Astrocyte of the spinal cord (primary cell): Measurements from ENCODE around the gene RAB14.

Source experiments
- DNase-seq: peaks from one replicate; pipeline ENCODE4 v3.0.0; 2011; ENCODE audit warnings: low read depth, low spot score
- H3K4me3 ChIP-seq: 2 replicates; pipeline ENCODE4 v1.5.1; 2011; ENCODE audit warnings: low read depth, mild to moderate bottlenecking, low read length, moderate library complexity
- in situ Hi-C: cut with HindIII; loops from 2 replicates; pipeline ENCODE4 v1.10.0; 2017; ENCODE audit warnings: low sequenced_read_pairs
- TF ChIP-seq, protein P1 (sequence below): IDR thresholded peaks from 2 replicates; pipeline ENCODE4 v1.5.1; 2012; ENCODE audit warnings: low read depth, mild to moderate bottlenecking, low read length, inconsistent platforms

Gene RAB14

DNA sequence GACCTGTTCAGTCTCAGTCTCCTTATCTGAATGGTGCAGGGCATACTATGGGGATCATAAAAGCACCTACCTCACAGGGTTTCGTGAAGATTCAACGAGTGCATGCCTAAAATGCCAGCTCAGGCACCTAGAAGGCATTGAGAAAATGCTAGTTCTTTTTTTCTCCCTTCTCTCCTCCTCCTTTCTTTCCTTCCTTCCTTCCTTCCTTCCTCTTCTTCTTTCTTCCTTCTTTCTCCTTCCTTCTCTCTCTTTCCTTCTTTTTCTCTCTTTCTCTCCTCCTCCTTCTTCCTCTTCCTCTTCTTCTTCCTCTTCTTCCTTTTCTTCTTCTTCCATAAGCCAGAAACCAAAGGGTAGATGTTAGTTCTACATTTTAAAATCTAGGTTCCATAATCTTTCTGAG, 12.3 kb upstream of the RAB14 start:
- DNase-seq = no peak
- in situ Hi-C loops = no loop called here
- TF ChIP-seq, protein P1, sequence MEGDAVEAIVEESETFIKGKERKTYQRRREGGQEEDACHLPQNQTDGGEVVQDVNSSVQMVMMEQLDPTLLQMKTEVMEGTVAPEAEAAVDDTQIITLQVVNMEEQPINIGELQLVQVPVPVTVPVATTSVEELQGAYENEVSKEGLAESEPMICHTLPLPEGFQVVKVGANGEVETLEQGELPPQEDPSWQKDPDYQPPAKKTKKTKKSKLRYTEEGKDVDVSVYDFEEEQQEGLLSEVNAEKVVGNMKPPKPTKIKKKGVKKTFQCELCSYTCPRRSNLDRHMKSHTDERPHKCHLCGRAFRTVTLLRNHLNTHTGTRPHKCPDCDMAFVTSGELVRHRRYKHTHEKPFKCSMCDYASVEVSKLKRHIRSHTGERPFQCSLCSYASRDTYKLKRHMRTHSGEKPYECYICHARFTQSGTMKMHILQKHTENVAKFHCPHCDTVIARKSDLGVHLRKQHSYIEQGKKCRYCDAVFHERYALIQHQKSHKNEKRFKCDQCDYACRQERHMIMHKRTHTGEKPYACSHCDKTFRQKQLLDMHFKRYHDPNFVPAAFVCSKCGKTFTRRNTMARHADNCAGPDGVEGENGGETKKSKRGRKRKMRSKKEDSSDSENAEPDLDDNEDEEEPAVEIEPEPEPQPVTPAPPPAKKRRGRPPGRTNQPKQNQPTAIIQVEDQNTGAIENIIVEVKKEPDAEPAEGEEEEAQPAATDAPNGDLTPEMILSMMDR = no peak

DNA sequence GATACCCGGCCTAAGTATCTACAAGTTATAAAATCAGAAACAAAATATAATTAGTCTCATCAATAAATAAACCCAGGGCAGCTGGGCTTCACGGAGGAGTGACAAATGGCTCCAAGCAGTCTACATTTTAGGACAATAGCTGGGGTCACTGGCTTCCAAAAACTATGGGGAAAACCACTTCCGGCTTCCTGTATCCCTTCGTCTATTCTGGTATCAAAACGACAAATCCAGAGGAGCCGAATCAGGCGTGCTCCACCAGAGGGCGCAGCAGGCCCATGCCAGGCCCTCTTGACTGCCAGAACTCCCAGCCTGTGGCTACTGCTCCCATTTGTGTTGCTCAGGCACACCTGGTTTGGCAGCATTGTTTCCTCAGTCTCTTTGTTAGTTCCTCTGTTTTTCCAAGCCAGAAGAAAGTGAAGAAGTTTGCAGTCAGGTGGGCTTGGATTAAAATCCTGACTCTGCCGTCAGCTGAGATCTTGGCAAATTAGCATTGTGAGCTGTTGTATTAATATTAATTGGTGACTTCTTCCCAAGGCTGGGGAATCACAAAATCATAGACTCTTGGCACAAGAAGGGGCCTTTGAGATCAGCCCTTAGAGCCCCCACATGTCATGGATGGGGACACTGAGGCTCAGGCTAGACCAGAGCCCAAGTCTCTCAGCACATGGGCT, 11.6 kb upstream of the RAB14 start:
- H3K4me3 ChIP-seq = no peak overlapping the region
- in situ Hi-C loops = no loop called here
- TF ChIP-seq, protein P1 = peak; percentile 94
- DNase-seq = peak; percentile 85

More for the DNA sequence above, 12.3 kb upstream of the RAB14 start:
- no peak overlapping the region for H3K4me3 ChIP-seq

DNA sequence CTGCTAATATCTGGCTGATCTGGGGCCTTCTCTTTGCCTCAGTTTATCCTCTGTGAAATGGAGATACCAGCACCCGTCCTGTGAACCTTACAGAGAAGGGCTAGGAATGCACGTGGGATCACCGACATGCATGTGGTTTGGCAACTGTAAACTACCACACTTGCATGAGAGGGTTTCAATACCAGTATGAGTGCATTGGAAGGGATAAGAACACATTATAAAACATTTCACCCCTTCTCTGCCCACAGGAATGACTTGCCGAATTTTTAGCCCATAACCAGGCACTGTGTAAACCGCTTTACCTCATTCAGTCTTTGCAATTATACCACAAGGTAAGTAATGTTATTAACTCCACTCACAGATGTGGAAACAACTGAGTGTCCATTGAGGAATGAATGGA, 8.9 kb upstream of the RAB14 start:
- in situ Hi-C loops = no loop called here
- no peak for DNase-seq
- no peak overlapping the region for H3K4me3 ChIP-seq
- TF ChIP-seq, protein P1 = no peak

DNA sequence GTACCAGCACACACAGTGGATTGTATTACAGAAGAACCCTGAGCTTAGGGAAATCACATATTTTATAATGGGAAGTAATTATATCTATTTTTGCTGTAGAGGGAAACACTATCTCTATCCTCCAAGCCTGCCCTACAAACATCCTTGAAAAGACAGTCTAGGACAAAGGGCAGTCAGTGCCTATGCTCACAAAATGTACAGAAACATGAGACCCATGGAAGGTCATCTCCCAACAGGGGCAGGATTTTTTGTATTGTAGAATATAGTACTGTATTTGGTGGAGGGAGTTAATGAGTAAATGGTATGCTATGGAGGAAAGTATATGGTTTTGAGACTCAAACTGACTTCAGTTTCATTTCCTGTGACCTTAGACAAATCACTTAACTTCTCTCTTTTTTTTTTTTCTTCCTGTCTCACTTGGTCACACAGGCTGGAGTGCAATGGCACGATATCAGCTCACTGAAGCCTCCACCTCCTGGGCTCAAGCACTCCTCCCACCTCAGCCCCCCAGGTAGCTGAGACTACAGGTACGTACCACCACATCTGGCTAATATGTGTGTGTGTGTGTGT, 5.8 kb upstream of the RAB14 start:
- no peak overlapping the region for H3K4me3 ChIP-seq
- TF ChIP-seq, protein P1 = no peak
- in situ Hi-C loops = no loop called here
- DNase-seq = no peak

DNA sequence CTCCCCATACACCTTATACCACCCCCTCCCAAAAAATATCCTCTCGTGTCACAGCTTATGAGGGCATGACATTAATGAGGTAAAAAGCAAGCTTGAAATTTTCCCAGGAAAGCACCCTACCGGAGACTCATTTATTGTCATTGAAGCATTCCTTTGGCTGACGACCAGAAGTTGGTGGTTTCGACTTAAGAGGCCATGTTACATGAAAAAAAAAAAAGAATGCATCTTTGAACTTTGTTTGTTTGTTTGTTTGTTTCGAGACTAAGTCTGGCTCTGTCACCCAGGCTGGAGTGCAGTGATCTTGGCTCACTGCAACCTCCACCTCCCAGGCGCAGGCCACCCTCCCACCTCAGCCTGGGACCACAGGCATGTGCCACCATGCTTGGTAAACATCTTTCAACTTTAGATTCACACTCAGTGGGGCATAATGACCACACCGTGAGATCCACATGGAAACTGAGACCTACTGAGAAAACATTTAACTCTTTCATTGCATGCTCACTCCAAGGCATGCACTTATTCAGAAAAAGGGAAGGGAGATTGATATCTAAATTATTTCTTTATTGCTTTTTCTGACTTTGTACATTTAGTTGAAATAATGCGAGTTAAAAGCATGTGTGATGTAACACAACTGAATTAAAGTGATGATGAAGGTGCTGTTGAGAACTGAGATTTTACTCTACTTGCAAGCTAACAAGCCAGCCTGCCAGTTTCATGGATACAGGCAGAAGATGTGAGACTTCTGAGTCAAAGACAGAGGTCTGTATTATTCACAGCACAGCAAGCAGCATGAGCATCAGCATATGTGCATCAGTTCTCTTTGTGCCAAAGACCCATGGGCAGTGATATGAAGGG, 5.1 kb upstream of the RAB14 start:
- TF ChIP-seq, protein P1 = no peak
- no peak overlapping the region for H3K4me3 ChIP-seq
- DNase-seq = peak; percentile 62
- in situ Hi-C loops = no loop called here

DNA sequence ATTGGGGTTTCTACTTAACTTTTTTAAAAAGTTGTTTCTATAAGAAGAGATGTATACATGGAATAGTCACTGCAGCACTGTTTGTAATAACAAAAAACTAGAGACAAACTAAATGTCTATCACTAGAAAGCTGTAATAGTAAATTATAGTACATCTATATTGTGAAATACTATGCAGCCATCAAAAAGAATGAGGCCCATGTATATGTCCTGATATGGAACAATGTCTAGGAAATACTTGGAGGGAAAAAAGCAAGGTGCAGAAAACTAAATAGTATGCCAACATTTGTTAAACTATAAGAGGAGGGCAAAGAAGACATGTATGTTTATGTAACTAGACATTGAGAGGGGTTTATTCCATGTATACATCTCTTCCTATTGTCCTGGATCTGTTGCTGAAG, 2.9 kb upstream of the RAB14 start:
- DNase-seq = no peak
- H3K4me3 ChIP-seq = no peak overlapping the region
- TF ChIP-seq, protein P1 = no peak
- in situ Hi-C loops = no loop called here
